MM.1S (cell line): Measurements from ENCODE around the gene KRTAP3-1.
"Not testable (repeated sequence)": the region's sequence is repeated elsewhere in the genome, so short reads cannot be mapped to it uniquely, and the experiment has no call there.

Source experiments
- DNase-seq: peaks from one replicate; pipeline ENCODE4 v3.0.0-alpha.2; 2015
- H2AFZ ChIP-seq: fragments of 300-600 bp; sonication (generic); 2 replicates; pipeline ENCODE4 v1.6.0; 2016; ENCODE audit warnings: antibody characterized with exemption, low read length
- H3F3A ChIP-seq: fragments of 300-600 bp; sonication (generic); 2 replicates; pipeline ENCODE4 v1.6.1; 2016; ENCODE audit warnings: mild to moderate bottlenecking, antibody characterized with exemption, low read length, moderate library complexity, mixed read lengths; ENCODE audit not compliant: insufficient read depth
- H3K27ac ChIP-seq: fragments of 300-600 bp; sonication (generic); 2 replicates; pipeline ENCODE4 v1.5.1; 2016; ENCODE audit warnings: mild to moderate bottlenecking, low read length
- H3K27me3 ChIP-seq: fragments of 300-600 bp; sonication (generic); replicated peaks from 2 replicates; pipeline ENCODE4 v1.6.0; 2016; ENCODE audit warnings: low read length; ENCODE audit not compliant: insufficient read depth
- H3K36me3 ChIP-seq: fragments of 300-600 bp; sonication (generic); replicated peaks from 2 replicates; pipeline ENCODE4 v1.6.1; 2016; ENCODE audit warnings: mild to moderate bottlenecking, low read length, mixed read lengths; ENCODE audit not compliant: insufficient read depth
- H3K4me1 ChIP-seq: fragments of 300-600 bp; sonication (generic); 2 replicates; pipeline ENCODE4 v1.6.1; 2016; ENCODE audit warnings: low read length, mixed read lengths
- H3K4me2 ChIP-seq: fragments of 300-600 bp; sonication (generic); 2 replicates; pipeline ENCODE4 v1.6.0; 2016; ENCODE audit warnings: low read depth, low read length
- H3K4me3 ChIP-seq: fragments of 300-600 bp; sonication (generic); 2 replicates; pipeline ENCODE4 v1.5.1; 2016; ENCODE audit warnings: low read length, mixed read lengths
- H3K79me2 ChIP-seq: fragments of 300-600 bp; sonication (generic); 2 replicates; pipeline ENCODE4 v1.6.1; 2016; ENCODE audit warnings: mixed run types, low read length, mixed read lengths
- H3K9ac ChIP-seq: fragments of 300-600 bp; sonication (generic); 2 replicates; pipeline ENCODE4 v1.6.1; 2016; ENCODE audit warnings: low read length, mixed read lengths
- H3K9me2 ChIP-seq: fragments of 300-600 bp; sonication (generic); replicated peaks from 2 replicates; pipeline ENCODE4 v1.6.1; 2016; ENCODE audit warnings: mild to moderate bottlenecking, low read length, mixed read lengths; ENCODE audit not compliant: insufficient read depth
- H3K9me3 ChIP-seq: fragments of 300-600 bp; sonication (generic); replicated peaks from 2 replicates; pipeline ENCODE4 v1.6.1; 2016; ENCODE audit warnings: mild to moderate bottlenecking, low read length, mixed read lengths; ENCODE audit not compliant: insufficient read depth
- H4K20me1 ChIP-seq: fragments of 300-600 bp; sonication (generic); 2 replicates; pipeline ENCODE4 v1.6.1; 2016; ENCODE audit warnings: mild to moderate bottlenecking, low read length, moderate library complexity, mixed read lengths; ENCODE audit not compliant: insufficient read depth
- EZH2 ChIP-seq: fragments of 300-600 bp; sonication (generic); optimal IDR thresholded peaks from 2 replicates; pipeline ENCODE3; 2017; ENCODE audit warnings: low read depth, mild to moderate bottlenecking, antibody characterized with exemption, low read length, mixed read lengths
- EZH2phosphoT487 ChIP-seq: fragments of 300-600 bp; sonication (generic); IDR thresholded peaks from 2 replicates; pipeline ENCODE4 v1.6.1; 2018; ENCODE audit warnings: antibody characterized with exemption, low read length
- TF ChIP-seq, protein P1 (sequence below): fragments of 300-600 bp; sonication (generic); IDR thresholded peaks from 2 replicates; pipeline ENCODE4 v1.5.1; 2016; ENCODE audit warnings: antibody characterized with exemption, low read length, mixed read lengths

Gene KRTAP3-1

GRCh38 chr17:41008811-41009210, at the start of gene KRTAP3-1:
Gene KRTAP3-1, minus strand, starts transcription at chr17:41009128. Its CDS starts 54 bp downstream, at chr17:41009074.
- DNase-seq = no peak
- Histone ChIP-seq H3K27me3 (no peaks in the 10 kb centered on the region), H3K36me3 (no peaks in the 10 kb centered on the region), H3K4me2 (no peak within 1 kb of the TSS), H3K79me2 (no peaks in the 10 kb centered on the region), H4K20me1 (no peaks in the 10 kb centered on the region), H3K9me2 (no peaks in the 10 kb centered on the region; the same call in 1 of the 2 replicates), H3K9me3 (no peaks in the 10 kb centered on the region), H3K4me3 (no peak within 1 kb of the TSS), H3K27ac (no peak within 1 kb of the TSS), H3F3A (no peaks in the 10 kb centered on the region), H2AFZ (no peak within 1 kb of the TSS), H3K4me1 (no peaks in the 10 kb centered on the region), H3K9ac (no peak within 1 kb of the TSS)
- TF ChIP-seq EZH2 (no peak), EZH2phosphoT487 (no peak)
- TF ChIP-seq, protein P1, sequence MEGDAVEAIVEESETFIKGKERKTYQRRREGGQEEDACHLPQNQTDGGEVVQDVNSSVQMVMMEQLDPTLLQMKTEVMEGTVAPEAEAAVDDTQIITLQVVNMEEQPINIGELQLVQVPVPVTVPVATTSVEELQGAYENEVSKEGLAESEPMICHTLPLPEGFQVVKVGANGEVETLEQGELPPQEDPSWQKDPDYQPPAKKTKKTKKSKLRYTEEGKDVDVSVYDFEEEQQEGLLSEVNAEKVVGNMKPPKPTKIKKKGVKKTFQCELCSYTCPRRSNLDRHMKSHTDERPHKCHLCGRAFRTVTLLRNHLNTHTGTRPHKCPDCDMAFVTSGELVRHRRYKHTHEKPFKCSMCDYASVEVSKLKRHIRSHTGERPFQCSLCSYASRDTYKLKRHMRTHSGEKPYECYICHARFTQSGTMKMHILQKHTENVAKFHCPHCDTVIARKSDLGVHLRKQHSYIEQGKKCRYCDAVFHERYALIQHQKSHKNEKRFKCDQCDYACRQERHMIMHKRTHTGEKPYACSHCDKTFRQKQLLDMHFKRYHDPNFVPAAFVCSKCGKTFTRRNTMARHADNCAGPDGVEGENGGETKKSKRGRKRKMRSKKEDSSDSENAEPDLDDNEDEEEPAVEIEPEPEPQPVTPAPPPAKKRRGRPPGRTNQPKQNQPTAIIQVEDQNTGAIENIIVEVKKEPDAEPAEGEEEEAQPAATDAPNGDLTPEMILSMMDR = no peak

GRCh38 chr17:41057547-41057946, 48.6 kb upstream of the KRTAP3-1 start:
- H3K9me2 ChIP-seq = no peaks in the 10 kb centered on the region
- H3K9ac ChIP-seq = no peak overlapping the region
- TF ChIP-seq EZH2 (no peak), EZH2phosphoT487 (no peak)
- TF ChIP-seq, protein P1 = no peak
- H3K4me3 ChIP-seq = no peak overlapping the region
- no peaks in the 10 kb centered on the region for H4K20me1 ChIP-seq
- H3K4me1 ChIP-seq = no peaks in the 10 kb centered on the region
- no peak overlapping the region for H3K4me2 ChIP-seq
- H3K27ac ChIP-seq = no peak overlapping the region
- no peak for DNase-seq
- H3K27me3 ChIP-seq = no peaks in the 10 kb centered on the region
- no peaks in the 10 kb centered on the region for H3K79me2 ChIP-seq
- no peaks in the 10 kb centered on the region for H3K9me3 ChIP-seq
- no peak overlapping the region for H2AFZ ChIP-seq
- no peaks in the 10 kb centered on the region for H3K36me3 ChIP-seq
- no peaks in the 10 kb centered on the region for H3F3A ChIP-seq

DNA sequence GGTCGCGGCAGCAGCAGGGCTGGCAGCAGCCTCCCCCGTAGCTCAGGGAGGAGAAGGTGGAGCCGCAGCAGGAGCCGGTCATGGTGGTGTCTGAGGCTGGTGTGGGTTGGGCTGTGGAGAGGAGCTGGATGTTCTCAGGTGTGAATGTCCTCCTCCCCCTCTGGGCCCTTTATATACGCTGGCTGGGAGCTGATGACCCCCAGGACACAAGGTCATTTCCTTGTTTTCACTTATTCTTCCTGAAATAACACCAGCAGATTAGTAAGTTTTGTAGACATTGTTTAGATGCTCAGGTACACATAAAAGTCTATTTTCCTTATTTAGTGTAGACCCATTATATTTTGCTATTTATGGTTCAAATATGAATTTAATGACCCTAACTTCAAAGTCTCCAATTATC, 46.2 kb upstream of the KRTAP3-1 start, which contains the start of gene KRTAP2-2:
KRTAP2-2 (minus strand) TSS at position 101 of the 400 bp plus-strand sequence; CDS start at position 82, 19 bp downstream.
- H3K4me2 ChIP-seq, H3K9ac ChIP-seq: not testable (repeated sequence)

DNA sequence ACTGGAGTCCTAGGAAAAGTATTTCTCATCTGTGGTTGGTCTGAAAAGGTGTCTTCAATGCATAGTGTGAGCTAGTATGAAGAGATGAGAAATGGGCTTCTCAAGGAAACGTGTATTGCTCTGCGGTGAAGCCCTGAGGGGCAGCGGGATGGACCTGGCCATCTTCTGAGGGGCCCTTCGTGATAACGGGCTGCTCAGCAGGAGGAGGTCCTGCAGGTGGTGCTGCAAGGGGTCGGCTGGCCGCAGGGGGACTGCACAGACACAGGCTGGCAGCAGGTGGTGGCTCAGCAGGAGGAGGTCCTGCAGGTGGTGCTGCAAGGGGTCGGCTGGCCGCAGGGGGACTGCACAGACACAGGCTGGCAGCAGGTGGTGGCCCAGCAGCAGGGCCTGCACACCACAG, 45.6 kb upstream of the KRTAP3-1 start:
- not testable (repeated sequence) for H3K79me2 ChIP-seq, H3K4me1 ChIP-seq, H3K36me3 ChIP-seq, H3K27me3 ChIP-seq, H3K27ac ChIP-seq, H3F3A ChIP-seq, H3K4me3 ChIP-seq, H2AFZ ChIP-seq, H3K9me3 ChIP-seq, H4K20me1 ChIP-seq, DNase-seq, H3K9me2 ChIP-seq, H3K9ac ChIP-seq, H3K4me2 ChIP-seq

More for the DNA sequence above, 46.2 kb upstream of the KRTAP3-1 start, which contains the start of gene KRTAP2-2:
- H4K20me1 ChIP-seq, H3K9me3 ChIP-seq, DNase-seq, H3K36me3 ChIP-seq, H3K27me3 ChIP-seq, H3F3A ChIP-seq, H3K4me3 ChIP-seq, H3K79me2 ChIP-seq, H3K4me1 ChIP-seq, H3K9me2 ChIP-seq, H2AFZ ChIP-seq, H3K27ac ChIP-seq: not testable (repeated sequence)
